WTC11 (cell line): ENCODE measurements around the gene GALM. TPM values are rescaled to one million over a fixed set of nuclear protein-coding genes. Genes with fewer than 3 reads are reported as not detected.
"Not testable (repeated sequence)": the region's sequence is repeated elsewhere in the genome, so short reads cannot be mapped to it uniquely, and the experiment has no call there.

ENCODE experiments used
- ATAC-seq: fragments of 200-7000 bp; cut with Tn5 transposase; 2 replicates; pipeline ENCODE4 v1.10.0; 2021; ENCODE audit warnings: mild to moderate bottlenecking, moderate library complexity
- CTCF ChIA-PET: fragments of 300-600 bp; sonication (Branson Sonifier 250); formaldehyde crosslinking; loops from one replicate; lab custom pipeline; 2021; ENCODE audit warnings: antibody characterized with exemption; lab: Charles Lee
- POLR2A ChIA-PET: fragments of 350-600 bp; sonication (Branson Sonifier 250); formaldehyde crosslinking; loops from one replicate; lab custom pipeline; 2021; ENCODE audit warnings: antibody characterized with exemption; lab: Charles Lee
- DNase-seq: peaks from one replicate; pipeline ENCODE4 v3.0.0; 2021; ENCODE audit warnings: low spot score
- H3K27ac Mint-ChIP-seq: 2 replicates; pipeline ENCODE4 v1.8.0; 2021; ENCODE audit warnings: mixed read lengths
- H3K27me3 Mint-ChIP-seq: 2 replicates; pipeline ENCODE4 v1.8.0; 2021; ENCODE audit warnings: low read depth, mild to moderate bottlenecking, moderate library complexity, mixed read lengths
- H3K36me3 Mint-ChIP-seq: 2 replicates; pipeline ENCODE4 v1.8.0; 2021; ENCODE audit warnings: mixed read lengths
- H3K4me1 Mint-ChIP-seq: 2 replicates; pipeline ENCODE4 v1.8.0; 2022; ENCODE audit warnings: mixed read lengths
- H3K4me3 Mint-ChIP-seq: 2 replicates; pipeline ENCODE4 v1.8.0; 2021; ENCODE audit warnings: mild to moderate bottlenecking, moderate library complexity, mixed read lengths
- H3K9me3 Mint-ChIP-seq: 2 replicates; pipeline ENCODE4 v1.8.0; 2021; ENCODE audit warnings: mixed read lengths
- ELF4 ChIP-seq: sonication (generic); formaldehyde crosslinking; IDR thresholded peaks from 2 replicates; pipeline ENCODE4 v1.8.1; 2022; ENCODE audit warnings: low read depth, mild to moderate bottlenecking, moderate library complexity, missing genetic modification reagents
- FOXJ3 ChIP-seq: sonication (generic); formaldehyde crosslinking; IDR thresholded peaks from 2 replicates; pipeline ENCODE4 v1.9.0; 2021; ENCODE audit warnings: missing genetic modification reagents, mild to moderate bottlenecking, borderline replicate concordance
- PRRX2 ChIP-seq: fragments of 250-450 bp; sonication (Bioruptor Pico); IDR thresholded peaks from 2 replicates; pipeline ENCODE4 v1.8.0; 2021; ENCODE audit warnings: mild to moderate bottlenecking
- SP1 ChIP-seq: sonication (generic); formaldehyde crosslinking; conservative IDR thresholded peaks from 2 replicates; pipeline ENCODE4 v1.8.1; 2022; ENCODE audit warnings: missing genetic modification reagents
- TEAD1 ChIP-seq: sonication (generic); formaldehyde crosslinking; IDR thresholded peaks from 2 replicates; pipeline ENCODE4 v1.8.0; 2022; ENCODE audit warnings: mild to moderate bottlenecking, missing genetic modification reagents
- TP53 ChIP-seq: sonication (generic); formaldehyde crosslinking; IDR thresholded peaks from 2 replicates; pipeline ENCODE4 v1.8.1; 2023; ENCODE audit warnings: mild to moderate bottlenecking, missing genetic modification reagents
- ZNF423 ChIP-seq: fragments of 250-450 bp; sonication (Bioruptor Pico); IDR thresholded peaks from 2 replicates; pipeline ENCODE4 v2.1.2; 2022; ENCODE audit warnings: mild to moderate bottlenecking, moderate library complexity
- total RNA-seq: library from RNA; stranded (reverse); gene quantifications from 3 replicates; pipeline ENCODE4 v1.2.3, GENCODE V29; 2021
- TF ChIP-seq, protein P1 (sequence below): sonication (generic); formaldehyde crosslinking; IDR thresholded peaks from 2 replicates; pipeline ENCODE4 v1.8.1; 2023; ENCODE audit warnings: mild to moderate bottlenecking, moderate library complexity, missing genetic modification reagents
- TF ChIP-seq, protein P2 (sequence below): fragments of 250-450 bp; sonication (Bioruptor Pico); IDR thresholded peaks from 2 replicates; pipeline ENCODE4 v1.9.0; 2021; ENCODE audit warnings: moderate library complexity, mild to moderate bottlenecking, inconsistent platforms, borderline replicate concordance
- TF ChIP-seq, protein P3 (sequence below): sonication (generic); formaldehyde crosslinking; IDR thresholded peaks from 2 replicates; pipeline ENCODE4 v1.8.0; 2023; ENCODE audit warnings: missing genetic modification reagents
- TF ChIP-seq, protein P4 (sequence below): fragments of 250-450 bp; sonication (Bioruptor Pico); IDR thresholded peaks from 2 replicates; pipeline ENCODE4 v1.9.0; 2021; ENCODE audit warnings: mild to moderate bottlenecking, borderline replicate concordance
- TF ChIP-seq, protein P5 (sequence below): fragments of 250-450 bp; sonication (Bioruptor Pico); IDR thresholded peaks from 2 replicates; pipeline ENCODE4 v1.8.0; 2021; ENCODE audit warnings: mild to moderate bottlenecking
- TF ChIP-seq, protein P6 (sequence below): sonication (generic); formaldehyde crosslinking; IDR thresholded peaks from 2 replicates; pipeline ENCODE4 v1.8.0; 2023; ENCODE audit warnings: missing genetic modification reagents, mild to moderate bottlenecking, borderline replicate concordance

The GALM gene
- total RNA-seq, 1 experiment from 2014 or later, result 11.2 TPM

DNA sequence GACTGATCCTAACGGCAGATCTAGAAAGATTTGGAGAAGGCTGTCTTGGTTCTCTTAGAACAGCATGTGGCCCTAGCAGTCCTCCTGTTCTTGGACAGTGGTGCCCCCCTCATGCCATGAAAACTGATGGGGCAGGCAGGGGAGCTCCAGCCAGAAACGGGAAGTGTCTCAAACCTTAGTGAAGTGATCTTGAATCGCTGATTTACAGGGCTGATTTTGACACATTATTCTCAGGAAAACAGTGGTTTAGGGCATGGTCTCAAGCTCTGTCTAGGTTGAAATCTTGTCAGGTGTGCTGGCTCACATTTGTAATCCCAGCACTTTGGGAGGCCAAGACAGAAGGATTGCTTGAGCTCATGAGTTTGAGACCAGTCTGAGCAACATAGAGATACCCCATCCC, 47.4 kb downstream of the GALM start (continued):
- TF ChIP-seq, protein P1, sequence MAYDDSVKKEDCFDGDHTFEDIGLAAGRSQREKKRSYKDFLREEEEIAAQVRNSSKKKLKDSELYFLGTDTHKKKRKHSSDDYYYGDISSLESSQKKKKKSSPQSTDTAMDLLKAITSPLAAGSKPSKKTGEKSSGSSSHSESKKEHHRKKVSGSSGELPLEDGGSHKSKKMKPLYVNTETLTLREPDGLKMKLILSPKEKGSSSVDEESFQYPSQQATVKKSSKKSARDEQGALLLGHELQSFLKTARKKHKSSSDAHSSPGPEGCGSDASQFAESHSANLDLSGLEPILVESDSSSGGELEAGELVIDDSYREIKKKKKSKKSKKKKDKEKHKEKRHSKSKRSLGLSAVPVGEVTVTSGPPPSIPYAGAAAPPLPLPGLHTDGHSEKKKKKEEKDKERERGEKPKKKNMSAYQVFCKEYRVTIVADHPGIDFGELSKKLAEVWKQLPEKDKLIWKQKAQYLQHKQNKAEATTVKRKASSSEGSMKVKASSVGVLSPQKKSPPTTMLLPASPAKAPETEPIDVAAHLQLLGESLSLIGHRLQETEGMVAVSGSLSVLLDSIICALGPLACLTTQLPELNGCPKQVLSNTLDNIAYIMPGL (CRISPR knock-in tag), result no peak
- TF ChIP-seq FOXJ3, result no peak
- TF ChIP-seq, protein P2, sequence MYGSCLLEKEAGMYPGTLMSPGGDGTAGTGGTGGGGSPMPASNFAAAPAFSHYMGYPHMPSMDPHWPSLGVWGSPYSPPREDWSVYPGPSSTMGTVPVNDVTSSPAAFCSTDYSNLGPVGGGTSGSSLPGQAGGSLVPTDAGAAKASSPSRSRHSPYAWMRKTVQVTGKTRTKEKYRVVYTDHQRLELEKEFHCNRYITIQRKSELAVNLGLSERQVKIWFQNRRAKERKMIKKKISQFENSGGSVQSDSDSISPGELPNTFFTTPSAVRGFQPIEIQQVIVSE (CRISPR knock-in tag), result no peak

DNA sequence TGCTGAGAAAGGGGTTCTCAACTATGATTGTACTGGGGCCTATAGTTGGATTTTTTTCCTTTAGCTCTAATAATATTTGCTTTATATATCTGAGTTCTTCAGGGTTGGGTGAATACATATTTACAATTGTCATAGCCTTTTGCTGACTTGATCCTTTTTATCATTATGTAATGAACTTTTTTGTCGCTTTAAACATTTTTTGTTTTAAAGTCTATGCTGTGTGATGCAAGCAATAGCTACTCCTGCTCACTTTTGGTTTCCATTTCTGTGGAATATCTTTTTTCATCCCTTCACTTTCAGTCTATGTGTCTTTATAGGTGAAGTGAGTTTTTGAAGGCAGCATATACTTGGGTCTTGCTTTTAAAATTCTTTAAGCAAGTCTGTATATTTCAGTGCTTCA, 49.0 kb downstream of the GALM start:
- H3K27ac Mint-ChIP-seq, H3K27me3 Mint-ChIP-seq, H3K9me3 Mint-ChIP-seq, H3K4me1 Mint-ChIP-seq, DNase-seq, H3K4me3 Mint-ChIP-seq, H3K36me3 Mint-ChIP-seq, POLR2A ChIA-PET, ATAC-seq: not testable (repeated sequence)
- CTCF ChIA-PET, result interaction anchor here (1.4 kb wide), 1 partner anchor 112 kb away, joined by 3 read pairs; no protein-coding TSS in a partner anchor

DNA sequence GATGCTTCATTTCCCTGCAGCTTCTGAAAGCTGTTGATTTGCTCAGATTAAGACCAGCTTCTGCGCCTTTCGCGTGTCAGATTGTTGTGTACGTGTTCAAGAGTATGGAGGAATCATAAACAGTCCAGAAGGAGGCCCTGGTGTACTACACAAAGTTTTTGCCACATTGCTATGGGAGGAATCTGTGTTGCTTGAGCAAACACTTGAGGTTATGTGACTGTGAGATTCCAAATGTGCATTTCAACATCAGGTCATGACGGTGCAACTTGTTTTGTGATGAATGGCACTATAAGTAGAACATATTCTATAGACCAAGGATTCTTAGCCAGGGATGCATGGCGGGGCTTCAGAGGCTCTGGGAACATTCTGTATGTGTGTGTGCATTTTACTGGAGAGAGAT, 50.3 kb downstream of the GALM start:
- ATAC-seq, result no peak
- no peak overlapping the region for H3K4me3 Mint-ChIP-seq
- TF ChIP-seq TP53 (CRISPR knock-in tag) (no peak), PRRX2 (CRISPR knock-in tag) (no peak), TEAD1 (CRISPR knock-in tag) (no peak), SP1 (no peak)
- TF ChIP-seq, protein P3, sequence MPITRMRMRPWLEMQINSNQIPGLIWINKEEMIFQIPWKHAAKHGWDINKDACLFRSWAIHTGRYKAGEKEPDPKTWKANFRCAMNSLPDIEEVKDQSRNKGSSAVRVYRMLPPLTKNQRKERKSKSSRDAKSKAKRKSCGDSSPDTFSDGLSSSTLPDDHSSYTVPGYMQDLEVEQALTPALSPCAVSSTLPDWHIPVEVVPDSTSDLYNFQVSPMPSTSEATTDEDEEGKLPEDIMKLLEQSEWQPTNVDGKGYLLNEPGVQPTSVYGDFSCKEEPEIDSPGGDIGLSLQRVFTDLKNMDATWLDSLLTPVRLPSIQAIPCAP (CRISPR knock-in tag), result no peak
- CTCF ChIA-PET, result interaction anchor here (1.4 kb wide), 1 partner anchor 113 kb away, joined by 3 read pairs; no protein-coding TSS in a partner anchor
- no peaks in the 10 kb centered on the region for H3K4me1 Mint-ChIP-seq
- peaks cover 5% of the 10 kb centered on the region for H3K9me3 Mint-ChIP-seq
- H3K27me3 Mint-ChIP-seq, result no peaks in the 10 kb centered on the region
- peaks cover 10% of the 10 kb centered on the region for H3K36me3 Mint-ChIP-seq
- H3K27ac Mint-ChIP-seq, result peak overlapping the region; percentile 19
- POLR2A ChIA-PET, result no interaction called here
- no peak for DNase-seq

DNA sequence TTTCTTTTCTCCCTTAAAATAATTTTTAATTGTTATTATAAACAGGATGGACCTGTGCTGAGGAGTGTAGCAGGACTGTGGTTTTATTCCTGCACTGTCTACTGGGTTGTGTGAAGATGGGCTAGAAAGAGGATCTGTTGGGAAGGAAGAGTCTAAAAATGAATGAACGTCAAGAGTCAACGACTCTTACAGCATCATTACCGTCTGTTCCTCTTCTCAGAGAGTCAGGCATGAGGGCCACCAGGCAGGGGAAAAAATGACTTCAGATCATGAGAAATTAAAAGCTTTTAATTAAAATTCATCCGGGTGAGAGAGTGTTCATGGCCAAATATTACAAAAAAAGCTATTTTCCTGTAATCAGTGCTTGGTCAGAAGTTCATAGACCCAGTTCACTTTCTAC, 52.7 kb downstream of the GALM start:
- CTCF ChIA-PET, result interaction anchor here (2.1 kb wide), 1 partner anchor 116 kb away, joined by 7 read pairs; the partner anchor contains the start of gene HNRNPLL
- Mint-ChIP-seq H3K4me3 (no peak overlapping the region), H3K9me3 (no peaks in the 10 kb centered on the region), H3K4me1 (no peaks in the 10 kb centered on the region), H3K27ac (peak overlapping the region; percentile 3; the same call in 1 of the 2 replicates), H3K27me3 (no peaks in the 10 kb centered on the region), H3K36me3 (peaks cover 3% of the 10 kb centered on the region; the same call in 1 of the 2 replicates)
- POLR2A ChIA-PET, result no interaction called here
- DNase-seq, result no peak
- no peak for ATAC-seq
- TF ChIP-seq PRRX2 (CRISPR knock-in tag) (no peak), ZNF423 (no peak), ELF4 (no peak)
- TF ChIP-seq, protein P4, sequence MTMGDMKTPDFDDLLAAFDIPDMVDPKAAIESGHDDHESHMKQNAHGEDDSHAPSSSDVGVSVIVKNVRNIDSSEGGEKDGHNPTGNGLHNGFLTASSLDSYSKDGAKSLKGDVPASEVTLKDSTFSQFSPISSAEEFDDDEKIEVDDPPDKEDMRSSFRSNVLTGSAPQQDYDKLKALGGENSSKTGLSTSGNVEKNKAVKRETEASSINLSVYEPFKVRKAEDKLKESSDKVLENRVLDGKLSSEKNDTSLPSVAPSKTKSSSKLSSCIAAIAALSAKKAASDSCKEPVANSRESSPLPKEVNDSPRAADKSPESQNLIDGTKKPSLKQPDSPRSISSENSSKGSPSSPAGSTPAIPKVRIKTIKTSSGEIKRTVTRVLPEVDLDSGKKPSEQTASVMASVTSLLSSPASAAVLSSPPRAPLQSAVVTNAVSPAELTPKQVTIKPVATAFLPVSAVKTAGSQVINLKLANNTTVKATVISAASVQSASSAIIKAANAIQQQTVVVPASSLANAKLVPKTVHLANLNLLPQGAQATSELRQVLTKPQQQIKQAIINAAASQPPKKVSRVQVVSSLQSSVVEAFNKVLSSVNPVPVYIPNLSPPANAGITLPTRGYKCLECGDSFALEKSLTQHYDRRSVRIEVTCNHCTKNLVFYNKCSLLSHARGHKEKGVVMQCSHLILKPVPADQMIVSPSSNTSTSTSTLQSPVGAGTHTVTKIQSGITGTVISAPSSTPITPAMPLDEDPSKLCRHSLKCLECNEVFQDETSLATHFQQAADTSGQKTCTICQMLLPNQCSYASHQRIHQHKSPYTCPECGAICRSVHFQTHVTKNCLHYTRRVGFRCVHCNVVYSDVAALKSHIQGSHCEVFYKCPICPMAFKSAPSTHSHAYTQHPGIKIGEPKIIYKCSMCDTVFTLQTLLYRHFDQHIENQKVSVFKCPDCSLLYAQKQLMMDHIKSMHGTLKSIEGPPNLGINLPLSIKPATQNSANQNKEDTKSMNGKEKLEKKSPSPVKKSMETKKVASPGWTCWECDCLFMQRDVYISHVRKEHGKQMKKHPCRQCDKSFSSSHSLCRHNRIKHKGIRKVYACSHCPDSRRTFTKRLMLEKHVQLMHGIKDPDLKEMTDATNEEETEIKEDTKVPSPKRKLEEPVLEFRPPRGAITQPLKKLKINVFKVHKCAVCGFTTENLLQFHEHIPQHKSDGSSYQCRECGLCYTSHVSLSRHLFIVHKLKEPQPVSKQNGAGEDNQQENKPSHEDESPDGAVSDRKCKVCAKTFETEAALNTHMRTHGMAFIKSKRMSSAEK, result no peak
- TF ChIP-seq, protein P5, sequence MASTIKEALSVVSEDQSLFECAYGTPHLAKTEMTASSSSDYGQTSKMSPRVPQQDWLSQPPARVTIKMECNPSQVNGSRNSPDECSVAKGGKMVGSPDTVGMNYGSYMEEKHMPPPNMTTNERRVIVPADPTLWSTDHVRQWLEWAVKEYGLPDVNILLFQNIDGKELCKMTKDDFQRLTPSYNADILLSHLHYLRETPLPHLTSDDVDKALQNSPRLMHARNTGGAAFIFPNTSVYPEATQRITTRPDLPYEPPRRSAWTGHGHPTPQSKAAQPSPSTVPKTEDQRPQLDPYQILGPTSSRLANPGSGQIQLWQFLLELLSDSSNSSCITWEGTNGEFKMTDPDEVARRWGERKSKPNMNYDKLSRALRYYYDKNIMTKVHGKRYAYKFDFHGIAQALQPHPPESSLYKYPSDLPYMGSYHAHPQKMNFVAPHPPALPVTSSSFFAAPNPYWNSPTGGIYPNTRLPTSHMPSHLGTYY (CRISPR knock-in tag), result no peak
- TF ChIP-seq, protein P6, sequence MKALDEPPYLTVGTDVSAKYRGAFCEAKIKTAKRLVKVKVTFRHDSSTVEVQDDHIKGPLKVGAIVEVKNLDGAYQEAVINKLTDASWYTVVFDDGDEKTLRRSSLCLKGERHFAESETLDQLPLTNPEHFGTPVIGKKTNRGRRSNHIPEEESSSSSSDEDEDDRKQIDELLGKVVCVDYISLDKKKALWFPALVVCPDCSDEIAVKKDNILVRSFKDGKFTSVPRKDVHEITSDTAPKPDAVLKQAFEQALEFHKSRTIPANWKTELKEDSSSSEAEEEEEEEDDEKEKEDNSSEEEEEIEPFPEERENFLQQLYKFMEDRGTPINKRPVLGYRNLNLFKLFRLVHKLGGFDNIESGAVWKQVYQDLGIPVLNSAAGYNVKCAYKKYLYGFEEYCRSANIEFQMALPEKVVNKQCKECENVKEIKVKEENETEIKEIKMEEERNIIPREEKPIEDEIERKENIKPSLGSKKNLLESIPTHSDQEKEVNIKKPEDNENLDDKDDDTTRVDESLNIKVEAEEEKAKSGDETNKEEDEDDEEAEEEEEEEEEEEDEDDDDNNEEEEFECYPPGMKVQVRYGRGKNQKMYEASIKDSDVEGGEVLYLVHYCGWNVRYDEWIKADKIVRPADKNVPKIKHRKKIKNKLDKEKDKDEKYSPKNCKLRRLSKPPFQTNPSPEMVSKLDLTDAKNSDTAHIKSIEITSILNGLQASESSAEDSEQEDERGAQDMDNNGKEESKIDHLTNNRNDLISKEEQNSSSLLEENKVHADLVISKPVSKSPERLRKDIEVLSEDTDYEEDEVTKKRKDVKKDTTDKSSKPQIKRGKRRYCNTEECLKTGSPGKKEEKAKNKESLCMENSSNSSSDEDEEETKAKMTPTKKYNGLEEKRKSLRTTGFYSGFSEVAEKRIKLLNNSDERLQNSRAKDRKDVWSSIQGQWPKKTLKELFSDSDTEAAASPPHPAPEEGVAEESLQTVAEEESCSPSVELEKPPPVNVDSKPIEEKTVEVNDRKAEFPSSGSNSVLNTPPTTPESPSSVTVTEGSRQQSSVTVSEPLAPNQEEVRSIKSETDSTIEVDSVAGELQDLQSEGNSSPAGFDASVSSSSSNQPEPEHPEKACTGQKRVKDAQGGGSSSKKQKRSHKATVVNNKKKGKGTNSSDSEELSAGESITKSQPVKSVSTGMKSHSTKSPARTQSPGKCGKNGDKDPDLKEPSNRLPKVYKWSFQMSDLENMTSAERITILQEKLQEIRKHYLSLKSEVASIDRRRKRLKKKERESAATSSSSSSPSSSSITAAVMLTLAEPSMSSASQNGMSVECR (CRISPR knock-in tag), result no peak
